Left lung (tissue), 10 donors: ENCODE data around the gene BTBD10. TPM values are rescaled to one million over a fixed set of nuclear protein-coding genes. Genes with fewer than 3 reads are reported as not detected.

Experiments used
- ATAC-seq: fragments of 200-7000 bp; cut with Tn5 transposase; one replicate; pipeline ENCODE4 v1.9.1; 2020; ENCODE audit warnings: moderate library complexity
- DNase-seq, 4 donors: peaks; one replicate each; pipeline ENCODE4 v3.0.0-alpha.2; 2013 to 2020
- H3K27ac ChIP-seq, 2 donors: fragments of 200-600 bp; sonication (generic) in 1 of 2; one replicate each; pipeline versions ENCODE4 v1.5.0 to v1.8.0; 2020 to 2021
- H3K27me3 ChIP-seq, 2 donors: fragments of 200-600 bp; sonication (generic) in 1 of 2; one replicate each; pipeline versions ENCODE4 v1.5.0 to v1.8.0; 2020 to 2021
- H3K36me3 ChIP-seq, 2 donors: fragments of 200-600 bp; sonication (generic) in 1 of 2; one replicate each; pipeline versions ENCODE4 v1.5.0 to v1.8.0; 2020 to 2021
- H3K4me1 ChIP-seq, 2 donors: fragments of 200-600 bp; one replicate each; pipeline ENCODE4 v1.8.0; 2021
- H3K4me3 ChIP-seq, 2 donors: fragments of 200-600 bp; sonication (generic) in 1 of 2; one replicate each; pipeline versions ENCODE4 v1.5.0 to v1.8.0; 2020 to 2021; ENCODE audit warnings: mild to moderate bottlenecking in 1 of 2
- H3K9me3 ChIP-seq, 2 donors: fragments of 200-600 bp; sonication (generic) in 1 of 2; one replicate each; pipeline versions ENCODE4 v1.5.0 to v1.8.0; 2020 to 2021
- intact Hi-C, 2 donors: fragments of 100-400 bp; cut with DNase I; formaldehyde crosslinking; loops; one replicate each; pipeline versions ENCODE4 v1.11.2 to v1.14.2; 2022
- polyA plus RNA-seq, 6 donors: library from polyadenylated mRNA; unstranded; fragments of 120-200 nt; gene quantifications; one replicate each; pipeline ENCODE4 v1.2.1, GENCODE V29; 2013; ENCODE audit not compliant: insufficient read length in 6 of 6
- total RNA-seq, 2 donors: library from RNA; stranded (reverse); fragmentation: NEBNext Ultra II Directional; extraction: Animal tissue kit (Norgen Biotek cat#: 25700); gene quantifications; one replicate each; pipeline ENCODE4 v1.2.1, GENCODE V29; 2021
- TF ChIP-seq, protein P1 (sequence below), 2 donors: fragments of 200-600 bp; sonication (generic) in 1 of 2; IDR thresholded peaks; one replicate each; pipeline versions ENCODE4 v1.5.0 to v1.8.0; 2021; ENCODE audit warnings: antibody characterized with exemption in 2 of 2
- donor health status: DM: no; HTN: yes; CAD: no.
- donor health status: DM: no; HTN: no; CAD: no.

BTBD10 gene
- total and polyA plus RNA-seq, 8 donors, result 24.8 to 39.9 (median 33.6) TPM

DNA sequence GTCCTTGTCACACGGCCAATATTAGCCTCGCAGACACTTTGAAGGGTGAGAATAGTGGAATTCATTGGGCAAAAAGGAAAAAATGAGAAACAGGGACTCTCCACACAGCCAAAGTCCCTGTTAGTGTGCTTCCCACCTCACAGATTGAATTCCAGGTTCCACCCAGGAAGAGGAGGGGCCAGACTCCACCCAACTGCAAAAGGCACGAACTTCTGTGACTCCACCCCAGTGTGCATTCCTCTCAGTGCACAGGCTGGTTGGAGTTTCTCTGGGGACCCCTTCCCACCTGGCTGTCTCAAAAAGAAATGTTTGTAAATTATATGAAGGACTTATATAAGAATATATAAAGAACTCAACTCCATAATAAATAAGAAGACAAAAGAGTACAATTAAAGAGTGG, 12.1 kb upstream of the BTBD10 start:
- no peak overlapping the region for H3K4me3 ChIP-seq
- TF ChIP-seq, protein P1, sequence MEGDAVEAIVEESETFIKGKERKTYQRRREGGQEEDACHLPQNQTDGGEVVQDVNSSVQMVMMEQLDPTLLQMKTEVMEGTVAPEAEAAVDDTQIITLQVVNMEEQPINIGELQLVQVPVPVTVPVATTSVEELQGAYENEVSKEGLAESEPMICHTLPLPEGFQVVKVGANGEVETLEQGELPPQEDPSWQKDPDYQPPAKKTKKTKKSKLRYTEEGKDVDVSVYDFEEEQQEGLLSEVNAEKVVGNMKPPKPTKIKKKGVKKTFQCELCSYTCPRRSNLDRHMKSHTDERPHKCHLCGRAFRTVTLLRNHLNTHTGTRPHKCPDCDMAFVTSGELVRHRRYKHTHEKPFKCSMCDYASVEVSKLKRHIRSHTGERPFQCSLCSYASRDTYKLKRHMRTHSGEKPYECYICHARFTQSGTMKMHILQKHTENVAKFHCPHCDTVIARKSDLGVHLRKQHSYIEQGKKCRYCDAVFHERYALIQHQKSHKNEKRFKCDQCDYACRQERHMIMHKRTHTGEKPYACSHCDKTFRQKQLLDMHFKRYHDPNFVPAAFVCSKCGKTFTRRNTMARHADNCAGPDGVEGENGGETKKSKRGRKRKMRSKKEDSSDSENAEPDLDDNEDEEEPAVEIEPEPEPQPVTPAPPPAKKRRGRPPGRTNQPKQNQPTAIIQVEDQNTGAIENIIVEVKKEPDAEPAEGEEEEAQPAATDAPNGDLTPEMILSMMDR (IDR thresholded peaks at IDR 0.05), result no peak
- H3K27ac ChIP-seq, result no peak overlapping the region
- DNase-seq, result no peak
- H3K9me3 ChIP-seq, result no peaks in the 10 kb centered on the region
- H3K4me1 ChIP-seq, result no peaks in the 10 kb centered on the region
- intact Hi-C loops, result no loop called here
- ATAC-seq, result no peak
- H3K27me3 ChIP-seq, result no peaks in the 10 kb centered on the region
- no peaks in the 10 kb centered on the region for H3K36me3 ChIP-seq

DNA sequence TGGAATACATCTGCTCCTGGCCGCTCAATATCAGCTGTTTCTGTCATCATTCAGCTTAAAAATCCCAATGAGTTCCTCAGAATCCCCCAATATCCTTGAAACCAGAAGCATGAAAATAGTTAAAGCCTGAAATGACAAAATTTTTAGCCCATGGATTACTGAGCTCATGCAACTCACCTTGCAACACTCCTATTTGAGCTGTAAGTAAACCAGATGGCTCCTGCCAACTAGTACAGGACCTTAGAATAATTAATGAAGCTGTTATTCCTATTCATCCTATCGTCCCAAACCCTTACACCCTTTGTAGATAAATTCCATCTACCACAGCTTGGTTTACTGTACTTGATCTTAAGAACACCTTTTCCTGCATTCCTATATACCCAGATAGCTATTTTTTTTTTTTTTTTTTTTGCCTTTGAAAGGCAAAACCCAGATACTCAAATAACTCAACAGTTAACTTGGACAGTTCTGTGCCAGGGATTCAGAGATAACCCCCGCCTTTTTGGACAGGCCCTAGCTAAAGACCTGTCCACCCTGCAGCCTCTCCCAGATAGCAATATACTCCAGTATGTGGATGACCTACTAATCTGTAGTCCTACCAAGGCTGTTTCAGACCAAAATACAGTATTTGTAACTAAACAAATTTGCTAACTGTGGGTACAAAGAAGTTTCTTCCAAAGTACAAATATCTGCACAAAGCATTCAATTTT, 10.1 kb upstream of the BTBD10 start:
- TF ChIP-seq, protein P1 (IDR thresholded peaks at IDR 0.05), result no peak

DNA sequence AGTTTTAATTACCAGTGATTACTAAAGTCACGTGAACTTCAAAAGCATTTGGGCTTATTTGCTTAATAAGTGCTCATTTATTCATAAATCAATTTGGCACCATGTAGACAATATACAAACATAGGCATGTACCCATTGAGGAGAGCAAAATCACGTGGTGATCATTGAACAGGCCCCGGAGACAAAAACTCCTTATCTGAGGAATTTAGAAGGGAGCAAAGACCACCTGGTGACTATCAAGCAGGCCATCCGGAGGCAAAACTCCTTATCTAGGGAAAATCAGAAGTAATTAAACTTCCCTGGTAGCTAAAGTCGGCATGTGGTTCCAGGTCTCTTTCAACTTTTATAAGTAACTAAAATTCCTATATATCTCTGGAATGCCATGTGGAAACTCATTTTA, 5.7 kb upstream of the BTBD10 start:
- intact Hi-C loops, result no loop called here
- no peaks in the 10 kb centered on the region for H3K9me3 ChIP-seq
- H3K36me3 ChIP-seq, result no peaks in the 10 kb centered on the region
- peaks cover 0 to 8% of the 10 kb centered on the region in 2 donors for H3K27me3 ChIP-seq
- H3K4me1 ChIP-seq, result peaks cover 2 to 7% of the 10 kb centered on the region in 2 donors
- TF ChIP-seq, protein P1 (IDR thresholded peaks at IDR 0.05), result no peak
- no peak overlapping the region for H3K4me3 ChIP-seq
- DNase-seq, result no peak
- H3K27ac ChIP-seq, result no peak overlapping the region
- no peak for ATAC-seq

More for the DNA sequence above, 10.1 kb upstream of the BTBD10 start:
- ATAC-seq (no peak), DNase-seq (no peak)
- Histone ChIP-seq H3K27ac (no peak overlapping the region), H3K36me3 (no peaks in the 10 kb centered on the region), H3K4me1 (no peaks in the 10 kb centered on the region), H3K4me3 (no peak overlapping the region), H3K27me3 (peaks cover 0 to 8% of the 10 kb centered on the region in 2 donors), H3K9me3 (no peaks in the 10 kb centered on the region)
- intact Hi-C loops, result no loop called here

DNA sequence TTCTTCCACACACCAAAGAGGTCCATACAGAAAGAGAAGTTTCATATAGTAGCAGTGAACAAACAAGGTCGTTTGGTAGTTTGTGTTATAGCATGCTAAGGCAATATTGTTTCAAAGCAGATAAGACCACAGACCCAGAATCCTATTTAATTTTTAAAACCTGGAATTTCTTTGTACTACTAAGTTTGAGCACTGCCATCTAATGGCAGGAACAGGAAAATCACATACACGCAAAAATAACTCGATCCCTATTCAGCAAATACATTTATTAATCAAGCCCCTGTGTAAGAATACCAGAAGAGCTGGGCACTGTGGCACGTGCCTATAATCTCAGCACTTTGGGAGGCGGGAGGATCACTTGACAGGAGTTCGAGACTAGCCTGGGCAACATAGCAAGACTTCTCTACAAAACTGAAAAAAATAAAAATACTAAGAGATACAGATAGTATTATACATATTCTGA, 2.9 kb upstream of the BTBD10 start:
- Histone ChIP-seq H3K4me3 (no peak overlapping the region), H3K9me3 (no peaks in the 10 kb centered on the region), H3K4me1 (peaks cover 4 to 25% of the 10 kb centered on the region in 2 donors), H3K36me3 (no peaks in the 10 kb centered on the region), H3K27ac (no peak overlapping the region), H3K27me3 (peaks cover 0 to 8% of the 10 kb centered on the region in 2 donors)
- intact Hi-C loops, result no loop called here
- no peak for ATAC-seq
- TF ChIP-seq, protein P1 (IDR thresholded peaks at IDR 0.05), result peak; percentile 52 to 53
- DNase-seq, result peak in 2 of 4 donors; percentile 13 to 38

DNA sequence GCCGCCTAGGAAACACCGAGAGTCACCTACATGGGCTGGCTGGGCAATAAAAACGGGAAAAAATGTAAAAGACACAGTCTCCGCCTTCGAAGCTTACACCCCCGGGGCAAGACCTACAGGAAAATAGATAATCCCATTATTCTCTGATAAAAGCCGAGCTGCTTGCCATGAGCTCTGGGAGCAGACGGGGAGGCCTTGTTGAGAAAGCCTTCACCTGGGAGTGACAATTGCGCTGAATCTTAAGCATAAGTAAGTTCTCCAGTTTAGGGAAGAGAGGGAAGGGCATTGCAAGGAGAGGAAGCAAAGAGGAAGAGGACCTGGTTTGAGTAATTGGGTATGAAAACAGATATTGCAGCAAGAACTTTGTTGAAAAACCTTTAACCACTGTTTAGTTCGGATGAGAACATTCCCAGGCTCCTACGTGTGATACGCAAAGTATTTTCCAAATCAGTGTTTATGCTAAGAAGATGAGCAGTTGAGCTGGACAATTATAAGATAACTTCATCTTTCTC, 813 bp upstream of the BTBD10 start:
- ATAC-seq (peak; percentile 1), DNase-seq (no peak)
- intact Hi-C loops, result no loop called here
- H3K9me3 ChIP-seq, result no peaks in the 10 kb centered on the region
- H3K27ac ChIP-seq, result peak overlapping the region; percentile 86 to 96
- peaks cover 4 to 41% of the 10 kb centered on the region in 2 donors for H3K4me1 ChIP-seq
- H3K4me3 ChIP-seq, result peak overlapping the region; percentile 77 to 93
- peaks cover 0 to 1% of the 10 kb centered on the region in 2 donors for H3K27me3 ChIP-seq
- no peaks in the 10 kb centered on the region for H3K36me3 ChIP-seq
- TF ChIP-seq, protein P1 (IDR thresholded peaks at IDR 0.05), result no peak
